WI38 (cell line): ENCODE results near the gene PF4V1.
"Not testable (repeated sequence)": the region's sequence is repeated elsewhere in the genome, so short reads cannot be mapped to it uniquely, and the experiment has no call there.

Experiments used
- H3K4me3 ChIP-seq: 2 replicates; pipeline ENCODE4 v1.5.1; 2011; ENCODE audit warnings: low read depth, mild to moderate bottlenecking, control low read depth, low read length
- CTCF ChIP-seq: IDR thresholded peaks from 2 replicates; pipeline ENCODE4 v1.5.1; 2012; ENCODE audit warnings: low read depth, mild to moderate bottlenecking, control low read depth, low read length

PF4V1 gene

GRCh38 chr4:73895201-73896175 is 42.4 kb downstream of the PF4V1 start:
- no peak for TF ChIP-seq CTCF
- H3K4me3 ChIP-seq = no peak overlapping the region

GRCh38 chr4:73896416-73896815 is 43.3 kb downstream of the PF4V1 start:
- no peak for TF ChIP-seq CTCF
- H3K4me3 ChIP-seq = no peak overlapping the region

- no peak for TF ChIP-seq CTCF
- H3K4me3 ChIP-seq = no peak overlapping the region
Observed at GRCh38 chr4:73897380-73898136, 44.5 kb downstream of the PF4V1 start.

- H3K4me3 ChIP-seq = not testable (repeated sequence)
Observed at GRCh38 chr4:73899338-73899737, 46.2 kb downstream of the PF4V1 start.

GRCh38 chr4:73901031-73901430 is 47.9 kb downstream of the PF4V1 start:
- TF ChIP-seq CTCF = no peak
- no peak overlapping the region for H3K4me3 ChIP-seq

- no peak for TF ChIP-seq CTCF
- H3K4me3 ChIP-seq = no peak overlapping the region
Observed at GRCh38 chr4:73902038-73902637, 49.0 kb downstream of the PF4V1 start.

GRCh38 chr4:73902817-73903547 is 49.9 kb downstream of the PF4V1 start:
- H3K4me3 ChIP-seq = no peak overlapping the region
- TF ChIP-seq CTCF = no peak
